GM12892 (cell line): Measurements from ENCODE around the gene AP1S2.

Experiments
- DNase-seq: peaks from one replicate; pipeline ENCODE4 v3.0.0; 2011; ENCODE audit not compliant: insufficient read length
- FAIRE-seq: peaks from 2 replicates; lab custom pipeline; 2011; peaks lifted over from hg19 to GRCh38; lab: Jason Lieb, UNC
- POLR2A ChIP-seq: IDR thresholded peaks from 2 replicates; pipeline ENCODE4 v1.6.1; 2011; ENCODE audit warnings: low read depth, low read length, control low read depth
- POLR2AphosphoS5 ChIP-seq: IDR thresholded peaks from 2 replicates; pipeline ENCODE4 v1.6.1; 2011; ENCODE audit warnings: low read depth, low read length, control low read depth
- TAF1 ChIP-seq: IDR thresholded peaks from 2 replicates; pipeline ENCODE4 v1.6.1; 2011; ENCODE audit warnings: low read depth, mild to moderate bottlenecking, control low read depth, low read length, borderline replicate concordance

Gene AP1S2

GRCh38 chrX:15873566-15873965 is 19.0 kb upstream of the AP1S2 start:
- DNase-seq = no peak
- TF ChIP-seq TAF1 = no peak
- TF ChIP-seq POLR2A = no peak
- no peak for TF ChIP-seq POLR2AphosphoS5
- peak; percentile 60 for FAIRE-seq

GRCh38 chrX:15870310-15870709 is 15.7 kb upstream of the AP1S2 start:
- no peak for FAIRE-seq
- no peak for DNase-seq
- TF ChIP-seq POLR2A = no peak
- TF ChIP-seq TAF1 = no peak
- TF ChIP-seq POLR2AphosphoS5 = no peak

GRCh38 chrX:15869695-15870094 is 15.1 kb upstream of the AP1S2 start:
- no peak for TF ChIP-seq POLR2AphosphoS5
- no peak for TF ChIP-seq TAF1
- no peak for TF ChIP-seq POLR2A
- FAIRE-seq (no peak), DNase-seq (no peak)

- DNase-seq (no peak), FAIRE-seq (peak; percentile 69)
- TF ChIP-seq TAF1 = no peak
- TF ChIP-seq POLR2AphosphoS5 = no peak
- TF ChIP-seq POLR2A = no peak
Measured at GRCh38 chrX:15866147-15866546, 11.5 kb upstream of the AP1S2 start.

GRCh38 chrX:15864629-15865028 is 10.0 kb upstream of the AP1S2 start:
- FAIRE-seq (no peak), DNase-seq (no peak)
- TF ChIP-seq POLR2AphosphoS5 (no peak), POLR2A (no peak), TAF1 (no peak)

- peak; percentile 40 for FAIRE-seq
- TF ChIP-seq POLR2A = no peak
- no peak for TF ChIP-seq TAF1
- TF ChIP-seq POLR2AphosphoS5 = no peak
Measured at GRCh38 chrX:15864023-15864422, 9.4 kb upstream of the AP1S2 start.

GRCh38 chrX:15860921-15861320 is 6.3 kb upstream of the AP1S2 start:
- no peak for DNase-seq
- FAIRE-seq = peak; percentile 64
- TF ChIP-seq POLR2AphosphoS5 (no peak), TAF1 (no peak), POLR2A (no peak)

More at GRCh38 chrX:15864023-15864422, 9.4 kb upstream of the AP1S2 start:
- no peak for DNase-seq

GRCh38 chrX:15858051-15858450 is 3.4 kb upstream of the AP1S2 start:
- TF ChIP-seq POLR2A (no peak), POLR2AphosphoS5 (no peak), TAF1 (no peak)
- FAIRE-seq = no peak
- DNase-seq = no peak

- DNase-seq (no peak), FAIRE-seq (no peak)
- TF ChIP-seq TAF1 (no peak), POLR2A (no peak), POLR2AphosphoS5 (no peak)
Measured at GRCh38 chrX:15856636-15857035, 2.0 kb upstream of the AP1S2 start.

GRCh38 chrX:15856222-15856587 is 1.6 kb upstream of the AP1S2 start:
- DNase-seq (no peak), FAIRE-seq (peak; percentile 93)
- no peak for TF ChIP-seq POLR2A
- no peak for TF ChIP-seq TAF1
- no peak for TF ChIP-seq POLR2AphosphoS5

GRCh38 chrX:15855568-15856221 is 1.1 kb upstream of the AP1S2 start:
- DNase-seq = no peak
- no peak for FAIRE-seq
- TF ChIP-seq POLR2A (no peak), TAF1 (no peak), POLR2AphosphoS5 (no peak)

GRCh38 chrX:15854080-15854655 is 445 bp downstream of the AP1S2 start:
- DNase-seq = peak; percentile 26
- TF ChIP-seq POLR2A (no peak), TAF1 (no peak), POLR2AphosphoS5 (no peak)
- FAIRE-seq = no peak
